Stomach (tissue), 4 donors: ENCODE measurements around the gene SRGN.

ENCODE experiments used
- CTCF ChIP-seq, 7 experiments: fragments of 450-650 bp in 4 of 7; fragments of 200-600 bp in 3 of 7; sonication (generic) in 3 of 7; IDR thresholded peaks; one replicate each; pipeline ENCODE4 v1.5.1; 2016 to 2019; ENCODE audit warnings: antibody characterized with exemption in 7 of 7, control low read depth in 2 of 7, mild to moderate bottlenecking in 1 of 7
- POLR2A ChIP-seq, 4 donors: fragments of 450-650 bp; IDR thresholded peaks; one replicate each; pipeline ENCODE4 v1.6.1; 2016; ENCODE audit warnings: antibody characterized with exemption in 4 of 4, control low read depth in 2 of 4, mild to moderate bottlenecking in 1 of 4, moderate library complexity in 1 of 4

GRCh38 chr10:69092959-69093850, 5.3 kb downstream of the SRGN start:
- TF ChIP-seq POLR2A (IDR thresholded peaks at IDR 0.05) = no peak
- peak in 5 of 7 experiments; percentile 56 to 83 (median 78) for TF ChIP-seq CTCF (IDR thresholded peaks at IDR 0.05)
